SU-DHL-6 (cell line): ENCODE measurements around the gene DSTYK.

Experiments used
- H2AFZ ChIP-seq: fragments of 200-600 bp; sonication (generic); 2 replicates; pipeline ENCODE4 v1.6.1; 2014; ENCODE audit warnings: low read depth, mild to moderate bottlenecking, moderate library complexity, mixed read lengths, antibody characterized with exemption, low read length; ENCODE audit not compliant: severe bottlenecking
- H3F3A ChIP-seq: fragments of 200-600 bp; shearing (Covaris generic); 2 replicates; pipeline ENCODE4 v1.6.0; 2016; ENCODE audit warnings: antibody characterized with exemption, mild to moderate bottlenecking; ENCODE audit not compliant: insufficient read depth
- H3K27ac ChIP-seq: fragments of 200-600 bp; sonication (generic); 2 replicates; pipeline ENCODE4 v1.5.1; 2016; ENCODE audit warnings: low read depth, mild to moderate bottlenecking, low read length, moderate library complexity, mixed read lengths
- H3K27me3 ChIP-seq: fragments of 200-600 bp; sonication (generic), shearing (Covaris generic); 2 replicates; pipeline ENCODE4 v1.6.0; 2014; ENCODE audit warnings: mild to moderate bottlenecking, low read length
- H3K36me3 ChIP-seq: fragments of 200-600 bp; sonication (generic); 2 replicates; pipeline ENCODE4 v1.6.1; 2014; ENCODE audit warnings: mild to moderate bottlenecking, low read length, mixed read lengths
- H3K4me2 ChIP-seq: fragments of 300-600, 200-600 bp; shearing (Covaris generic), sonication (generic); 2 replicates; pipeline ENCODE4 v1.6.0; 2014; ENCODE audit warnings: low read length, low read depth, mild to moderate bottlenecking; ENCODE audit not compliant: poor library complexity, severe bottlenecking
- H3K4me3 ChIP-seq: fragments of 200-600 bp; sonication (generic); 2 replicates; pipeline ENCODE4 v1.5.1; 2014; ENCODE audit warnings: antibody characterized with exemption, low read length, mild to moderate bottlenecking, mixed read lengths; ENCODE audit not compliant: insufficient read depth, poor library complexity, severe bottlenecking
- H3K79me2 ChIP-seq: fragments of 200-600 bp; sonication (generic); 2 replicates; pipeline ENCODE4 v1.6.1; 2014; ENCODE audit warnings: mild to moderate bottlenecking, low read length, moderate library complexity; ENCODE audit not compliant: insufficient read depth
- H3K9ac ChIP-seq: fragments of 200-600 bp; sonication (generic); 2 replicates; pipeline ENCODE4 v1.7.0; 2014; ENCODE audit warnings: mild to moderate bottlenecking, low read length
- H3K9me2 ChIP-seq: fragments of 200-600 bp; sonication (generic); replicated peaks from 2 replicates; pipeline ENCODE4 v1.6.1; 2014; ENCODE audit warnings: low read length; ENCODE audit not compliant: insufficient read depth
- H3K9me3 ChIP-seq: fragments of 200-600 bp; sonication (generic); 2 replicates; pipeline ENCODE4 v1.6.1; 2014; ENCODE audit warnings: low read length, mixed read lengths; ENCODE audit not compliant: insufficient read depth
- H4K20me1 ChIP-seq: fragments of 200-600 bp; sonication (generic); 2 replicates; pipeline ENCODE4 v1.6.1; 2014; ENCODE audit warnings: low read depth, mild to moderate bottlenecking, antibody characterized with exemption, low read length, moderate library complexity, mixed read lengths
- EZH2phosphoT487 ChIP-seq: fragments of 200-600 bp; sonication (generic), shearing (Covaris generic); conservative IDR thresholded peaks from 2 replicates; pipeline ENCODE4 v1.6.1; 2018; ENCODE audit warnings: mild to moderate bottlenecking, antibody characterized with exemption, low read length, moderate library complexity, mixed read lengths
- TF ChIP-seq, protein P1 (sequence below): fragments of 200-600 bp; sonication (generic); IDR thresholded peaks from one replicate; pipeline ENCODE4 v1.5.1; 2017; ENCODE audit warnings: antibody characterized with exemption, mild to moderate bottlenecking, low read length, moderate library complexity; ENCODE audit not compliant: insufficient read depth, poor library complexity, severe bottlenecking

Gene DSTYK

DNA sequence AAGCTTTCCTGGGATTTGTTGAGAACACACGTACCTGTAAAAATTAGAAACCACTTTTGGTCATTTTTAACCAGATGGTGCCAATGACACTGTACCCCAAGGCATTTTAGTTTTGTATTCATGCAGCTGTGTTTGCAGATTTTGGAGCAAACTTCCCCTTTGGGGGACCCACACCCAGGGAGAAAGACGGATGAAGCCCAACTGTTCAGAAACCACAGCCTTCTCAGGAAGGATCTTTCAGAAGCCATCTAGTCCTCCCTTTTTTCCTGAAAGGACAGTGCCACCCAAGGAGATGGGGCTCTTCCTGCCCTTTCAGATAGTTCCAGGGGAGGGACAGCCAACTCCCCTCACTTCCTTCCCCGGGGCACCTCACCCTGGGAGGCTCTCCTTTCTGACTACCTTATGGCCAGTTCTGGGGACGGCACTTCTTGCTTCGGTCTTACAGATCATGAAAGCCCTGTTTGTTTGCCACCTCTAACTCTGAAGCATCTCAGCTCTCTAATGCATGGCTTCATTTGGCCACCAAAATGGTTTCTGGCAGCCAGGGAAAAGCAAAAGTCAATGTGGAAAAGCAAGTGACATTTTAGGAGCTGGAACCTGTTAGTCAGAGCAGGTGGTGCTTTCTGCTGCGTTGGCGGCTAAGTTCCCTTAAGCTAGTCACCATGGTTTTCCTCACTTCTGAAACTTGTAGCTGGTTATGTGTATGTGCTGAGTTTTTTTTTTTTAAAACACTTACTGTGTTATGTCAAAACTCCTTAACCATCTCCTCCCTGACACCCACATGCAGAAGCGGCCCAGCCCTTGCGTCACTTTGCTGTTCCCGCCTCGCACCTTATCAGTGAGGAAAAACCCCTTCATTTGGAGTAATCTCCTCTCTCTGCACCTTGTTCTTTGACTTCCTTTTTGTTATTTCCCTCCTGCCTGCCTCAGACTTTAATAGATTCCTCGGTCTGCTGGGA, 26.3 kb upstream of the DSTYK start:
- TF ChIP-seq, protein P1, sequence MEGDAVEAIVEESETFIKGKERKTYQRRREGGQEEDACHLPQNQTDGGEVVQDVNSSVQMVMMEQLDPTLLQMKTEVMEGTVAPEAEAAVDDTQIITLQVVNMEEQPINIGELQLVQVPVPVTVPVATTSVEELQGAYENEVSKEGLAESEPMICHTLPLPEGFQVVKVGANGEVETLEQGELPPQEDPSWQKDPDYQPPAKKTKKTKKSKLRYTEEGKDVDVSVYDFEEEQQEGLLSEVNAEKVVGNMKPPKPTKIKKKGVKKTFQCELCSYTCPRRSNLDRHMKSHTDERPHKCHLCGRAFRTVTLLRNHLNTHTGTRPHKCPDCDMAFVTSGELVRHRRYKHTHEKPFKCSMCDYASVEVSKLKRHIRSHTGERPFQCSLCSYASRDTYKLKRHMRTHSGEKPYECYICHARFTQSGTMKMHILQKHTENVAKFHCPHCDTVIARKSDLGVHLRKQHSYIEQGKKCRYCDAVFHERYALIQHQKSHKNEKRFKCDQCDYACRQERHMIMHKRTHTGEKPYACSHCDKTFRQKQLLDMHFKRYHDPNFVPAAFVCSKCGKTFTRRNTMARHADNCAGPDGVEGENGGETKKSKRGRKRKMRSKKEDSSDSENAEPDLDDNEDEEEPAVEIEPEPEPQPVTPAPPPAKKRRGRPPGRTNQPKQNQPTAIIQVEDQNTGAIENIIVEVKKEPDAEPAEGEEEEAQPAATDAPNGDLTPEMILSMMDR, result no peak
- no peak for TF ChIP-seq EZH2phosphoT487
- no peak overlapping the region for H3K27ac ChIP-seq
- no peaks in the 10 kb centered on the region for H4K20me1 ChIP-seq
- H3K9me3 ChIP-seq, result no peaks in the 10 kb centered on the region
- no peak overlapping the region for H3K4me2 ChIP-seq
- H3K27me3 ChIP-seq, result no peaks in the 10 kb centered on the region
- H3K9ac ChIP-seq, result no peak overlapping the region
- H3K4me3 ChIP-seq, result no peak overlapping the region
- H2AFZ ChIP-seq, result no peak overlapping the region
- H3K36me3 ChIP-seq, result no peaks in the 10 kb centered on the region
- no peaks in the 10 kb centered on the region for H3F3A ChIP-seq
- H3K79me2 ChIP-seq, result no peaks in the 10 kb centered on the region
- H3K9me2 ChIP-seq, result no peaks in the 10 kb centered on the region

DNA sequence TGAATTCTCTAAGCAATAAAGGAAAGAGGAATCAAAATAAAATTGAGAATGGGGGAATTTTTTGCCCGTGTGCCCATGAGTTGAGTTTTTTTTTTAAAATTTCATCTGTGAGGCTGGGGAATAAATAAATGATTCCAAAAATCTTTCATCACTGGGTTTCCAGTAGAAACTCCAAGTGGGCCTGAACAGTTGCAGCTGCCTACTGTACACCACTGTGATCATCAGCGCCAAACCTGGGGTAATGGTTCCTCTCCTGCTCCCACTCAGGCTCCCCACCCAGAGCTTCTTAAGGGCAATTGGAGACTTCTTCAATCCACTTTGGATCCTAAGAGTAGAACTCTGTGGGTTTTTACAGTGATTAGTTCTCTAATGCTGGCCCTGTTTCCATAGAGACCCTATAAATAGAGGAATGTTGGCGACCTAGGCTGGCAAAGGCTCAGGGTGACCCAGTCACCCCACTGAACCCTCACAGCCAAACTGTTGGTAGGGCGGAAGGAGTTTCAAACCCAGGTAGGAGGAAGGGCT, 25.5 kb upstream of the DSTYK start:
- Histone ChIP-seq H3K9ac (no peak overlapping the region), H3K4me3 (no peak overlapping the region), H2AFZ (no peak overlapping the region)

DNA sequence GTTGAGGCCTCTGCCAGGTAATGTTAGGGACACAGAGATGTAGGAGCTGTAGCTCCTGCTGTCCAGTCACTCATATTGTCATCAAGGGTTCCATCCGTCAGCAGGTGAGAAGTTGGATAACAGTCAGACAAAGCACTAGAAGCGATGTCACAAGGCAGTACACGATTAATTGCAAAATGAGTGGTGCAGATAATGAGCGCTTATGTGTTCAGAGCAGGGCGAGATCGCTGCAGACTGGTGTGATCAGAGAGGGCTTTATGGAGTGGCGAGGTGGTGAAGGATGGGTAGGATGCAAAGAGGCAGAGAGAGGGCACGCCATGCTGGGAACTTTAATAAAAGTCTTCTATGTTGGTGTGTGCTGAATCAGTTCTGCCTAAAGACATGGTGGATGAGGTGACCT, 25.0 kb upstream of the DSTYK start:
- Histone ChIP-seq H3K79me2 (no peaks in the 10 kb centered on the region), H3K27ac (no peak overlapping the region), H2AFZ (no peak overlapping the region), H3F3A (no peaks in the 10 kb centered on the region), H3K9me2 (no peaks in the 10 kb centered on the region), H3K27me3 (no peaks in the 10 kb centered on the region), H3K4me2 (no peak overlapping the region), H3K4me3 (no peak overlapping the region), H3K9me3 (no peaks in the 10 kb centered on the region), H3K9ac (no peak overlapping the region), H3K36me3 (no peaks in the 10 kb centered on the region), H4K20me1 (no peaks in the 10 kb centered on the region)
- TF ChIP-seq EZH2phosphoT487, result no peak
- TF ChIP-seq, protein P1, result no peak

More for the DNA sequence above, 25.5 kb upstream of the DSTYK start:
- Histone ChIP-seq H3K79me2 (no peaks in the 10 kb centered on the region), H3K27me3 (no peaks in the 10 kb centered on the region), H3K36me3 (no peaks in the 10 kb centered on the region), H3K27ac (no peak overlapping the region), H3K9me2 (no peaks in the 10 kb centered on the region), H3K4me2 (no peak overlapping the region), H4K20me1 (no peaks in the 10 kb centered on the region), H3F3A (no peaks in the 10 kb centered on the region), H3K9me3 (no peaks in the 10 kb centered on the region)
- no peak for TF ChIP-seq EZH2phosphoT487
- TF ChIP-seq, protein P1, result no peak
